IPS DF 4.7 (cell line): ENCODE data around the gene CST9.

Source experiments
- DNase-seq: peaks from one replicate; pipeline ENCODE4 v3.0.0-alpha.2; 2013; ENCODE audit warnings: low spot score; ENCODE audit errors: extremely low read depth

Gene CST9

DNA sequence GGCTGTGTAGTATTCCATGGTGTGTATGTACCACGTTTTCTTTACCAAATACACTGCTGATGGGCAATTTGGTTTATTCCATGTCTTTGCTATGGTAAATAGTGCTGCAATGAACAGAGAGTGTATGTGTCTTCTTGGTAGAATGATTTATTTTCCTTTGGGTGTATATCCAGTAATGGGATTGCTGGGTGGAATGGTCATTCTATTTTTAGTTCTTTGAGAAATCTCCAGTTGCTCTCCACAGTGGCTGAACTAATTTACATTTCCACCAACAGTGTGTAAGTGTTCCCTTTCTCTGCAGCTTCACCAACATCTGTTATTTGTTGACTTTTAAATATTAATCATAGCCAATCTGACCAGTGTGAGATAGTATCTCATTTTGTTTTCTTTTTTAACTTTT lies 51.3 kb downstream of the CST9 start:
- DNase-seq = no peak
